Measurements from ENCODE around the gene PIEZO2. TPM values are rescaled to one million over a fixed set of nuclear protein-coding genes. Genes with fewer than 3 reads are reported as not detected.
"Not testable (repeated sequence)": the region's sequence is repeated elsewhere in the genome, so short reads cannot be mapped to it uniquely, and the experiment has no call there.

PIEZO2 gene
- polyA plus RNA-seq, 1 donor: 25.1 TPM

DNA sequence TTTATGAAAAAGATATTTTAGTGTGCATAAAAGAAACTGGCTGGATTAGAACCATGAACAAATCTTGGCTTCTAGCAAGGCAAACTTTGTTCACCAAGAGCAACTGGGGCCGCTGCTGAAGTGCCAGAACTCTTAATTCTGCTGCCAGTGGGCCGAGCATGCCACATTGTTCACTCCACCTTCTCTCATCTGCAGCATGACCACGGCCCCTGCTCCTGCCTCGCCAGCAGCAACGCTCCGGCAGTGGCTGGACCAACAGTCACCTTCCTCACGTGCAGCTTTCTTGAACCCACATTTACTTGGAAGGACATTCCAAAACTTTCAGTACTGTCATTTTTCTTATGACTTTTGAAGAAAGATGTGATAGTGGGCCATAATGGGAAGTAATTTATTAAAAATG lies 213.8 kb downstream of the PIEZO2 start:
- Histone ChIP-seq H3K27ac (ENCODE audit: low read length) (no peak overlapping the region), H3K27me3 (ENCODE audit: control insufficient read depth, insufficient read depth, low read length) (no peaks in the 10 kb centered on the region), H3K36me3 (ENCODE audit: control insufficient read depth, insufficient read depth, low read length) (no peaks in the 10 kb centered on the region), H3K4me3 (ENCODE audit: low read length) (no peak overlapping the region), H3K9me3 (ENCODE audit: control insufficient read depth, low read depth, low read length) (no peaks in the 10 kb centered on the region), H3K4me1 (ENCODE audit: control insufficient read depth, insufficient read depth, low read length) (no peaks in the 10 kb centered on the region)
- DNase-seq: no peak
- whole genome bisulfite sequencing (ENCODE audit: insufficient coverage, low lambda C conversion rate): no CpG with 5 or more reads among the region's 7 CpGs

GRCh38 chr18:10933648-10934047 lies 215.7 kb downstream of the PIEZO2 start:
- H3K4me1 ChIP-seq (ENCODE audit: control insufficient read depth, insufficient read depth, low read length); H3K9me3 ChIP-seq (ENCODE audit: control insufficient read depth, low read depth, low read length); H3K27me3 ChIP-seq (ENCODE audit: control insufficient read depth, insufficient read depth, low read length); H3K4me3 ChIP-seq (ENCODE audit: low read length); DNase-seq; H3K36me3 ChIP-seq (ENCODE audit: control insufficient read depth, insufficient read depth, low read length); H3K27ac ChIP-seq (ENCODE audit: low read length): not testable (repeated sequence)
- no CpG with 5 or more reads among the region's 3 CpGs for WGBS (ENCODE audit: insufficient coverage, low lambda C conversion rate)

GRCh38 chr18:10930076-10930475 lies 219.3 kb downstream of the PIEZO2 start:
- DNase-seq: no peak
- WGBS (ENCODE audit: insufficient coverage, low lambda C conversion rate): no CpG with 5 or more reads among the region's 2 CpGs
- no peak overlapping the region for H3K27ac ChIP-seq (ENCODE audit: low read length)

DNA sequence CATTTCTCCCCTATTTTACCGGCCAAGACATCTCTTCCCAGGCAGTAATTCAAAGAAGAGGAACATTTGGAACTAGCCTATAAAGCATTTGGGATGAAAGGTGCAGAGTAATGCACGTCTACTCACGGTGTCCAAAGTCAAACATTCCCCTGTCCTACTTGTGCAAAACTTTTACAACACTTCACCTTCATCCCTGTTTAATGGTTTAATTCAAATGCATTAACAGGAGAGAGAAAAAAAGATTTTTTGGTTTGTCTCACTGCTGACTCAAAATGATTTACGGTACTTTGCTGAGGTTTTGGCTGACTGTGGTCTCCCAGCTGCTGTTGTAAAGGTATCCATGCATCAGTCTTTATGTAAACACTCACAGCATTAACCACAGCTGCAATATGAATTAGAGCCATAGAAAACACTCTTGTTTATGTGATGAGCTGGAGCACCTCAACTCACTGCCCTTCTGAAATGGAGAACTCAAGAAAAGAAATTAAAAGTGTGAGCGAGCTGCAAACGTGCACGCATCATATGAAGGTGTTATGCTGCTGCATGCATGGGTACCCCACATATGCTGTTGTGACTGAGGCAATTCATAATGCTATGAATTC lies 220.5 kb downstream of the PIEZO2 start:
- no peak for DNase-seq
- no peaks in the 10 kb centered on the region for H3K27me3 ChIP-seq (ENCODE audit: control insufficient read depth, insufficient read depth, low read length)
- H3K4me1 ChIP-seq (ENCODE audit: control insufficient read depth, insufficient read depth, low read length): no peaks in the 10 kb centered on the region
- H3K27ac ChIP-seq (ENCODE audit: low read length): peak overlapping the region; percentile 19
- H3K36me3 ChIP-seq (ENCODE audit: control insufficient read depth, insufficient read depth, low read length): no peaks in the 10 kb centered on the region
- H3K4me3 ChIP-seq (ENCODE audit: low read length): no peak overlapping the region
- no peaks in the 10 kb centered on the region for H3K9me3 ChIP-seq (ENCODE audit: control insufficient read depth, low read depth, low read length)
- 50% methylated on average over 1 of the region's 7 CpGs for WGBS (ENCODE audit: insufficient coverage, low lambda C conversion rate)

More at GRCh38 chr18:10930076-10930475, 219.3 kb downstream of the PIEZO2 start:
- no peaks in the 10 kb centered on the region for H3K36me3 ChIP-seq (ENCODE audit: control insufficient read depth, insufficient read depth, low read length)
- H3K9me3 ChIP-seq (ENCODE audit: control insufficient read depth, low read depth, low read length): no peaks in the 10 kb centered on the region
- H3K4me1 ChIP-seq (ENCODE audit: control insufficient read depth, insufficient read depth, low read length): no peaks in the 10 kb centered on the region
- no peaks in the 10 kb centered on the region for H3K27me3 ChIP-seq (ENCODE audit: control insufficient read depth, insufficient read depth, low read length)
- H3K4me3 ChIP-seq (ENCODE audit: low read length): no peak overlapping the region

DNA sequence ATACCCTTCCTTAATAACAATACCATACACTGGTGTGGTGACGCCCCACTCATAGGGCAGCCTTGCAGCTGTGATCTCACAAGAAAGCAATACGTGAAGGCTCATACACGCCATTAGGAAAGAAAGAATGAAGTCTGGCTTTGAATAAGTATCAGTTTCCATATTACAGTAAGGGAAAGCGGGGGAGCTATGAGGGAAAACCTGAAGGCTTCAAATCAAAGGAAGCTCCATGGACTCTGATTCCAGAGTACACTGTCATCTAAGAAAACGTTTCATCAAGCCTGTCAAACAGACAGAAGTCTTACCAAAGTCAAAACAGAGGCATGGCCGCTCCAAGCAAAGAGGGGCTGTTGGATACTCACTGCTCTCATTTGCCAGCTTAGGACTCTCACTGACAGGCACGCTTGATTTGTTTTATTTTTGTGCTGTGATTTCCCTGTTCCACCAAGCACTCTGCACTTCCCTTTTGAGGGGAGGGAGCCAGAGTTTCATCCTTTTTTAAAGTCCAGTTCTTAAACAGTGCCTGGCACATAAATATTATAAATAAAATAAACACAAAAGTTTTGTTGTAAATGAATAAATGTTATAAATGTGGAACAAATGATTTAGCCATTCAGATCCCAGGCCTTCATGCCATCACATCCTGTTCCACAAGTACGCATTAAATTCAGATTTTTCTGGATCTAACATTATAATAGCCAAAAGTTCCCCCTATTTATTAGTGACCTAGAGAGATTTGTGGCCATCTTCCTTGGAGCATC lies 221.2 kb downstream of the PIEZO2 start:
- Histone ChIP-seq H3K4me3 (ENCODE audit: low read length) (no peak overlapping the region), H3K4me1 (ENCODE audit: control insufficient read depth, insufficient read depth, low read length) (no peaks in the 10 kb centered on the region), H3K36me3 (ENCODE audit: control insufficient read depth, insufficient read depth, low read length) (no peaks in the 10 kb centered on the region), H3K27ac (ENCODE audit: low read length) (peak overlapping the region; percentile 27), H3K27me3 (ENCODE audit: control insufficient read depth, insufficient read depth, low read length) (no peaks in the 10 kb centered on the region), H3K9me3 (ENCODE audit: control insufficient read depth, low read depth, low read length) (no peaks in the 10 kb centered on the region)
- no CpG with 5 or more reads among the region's 8 CpGs for WGBS (ENCODE audit: insufficient coverage, low lambda C conversion rate)
- DNase-seq: no peak

DNA sequence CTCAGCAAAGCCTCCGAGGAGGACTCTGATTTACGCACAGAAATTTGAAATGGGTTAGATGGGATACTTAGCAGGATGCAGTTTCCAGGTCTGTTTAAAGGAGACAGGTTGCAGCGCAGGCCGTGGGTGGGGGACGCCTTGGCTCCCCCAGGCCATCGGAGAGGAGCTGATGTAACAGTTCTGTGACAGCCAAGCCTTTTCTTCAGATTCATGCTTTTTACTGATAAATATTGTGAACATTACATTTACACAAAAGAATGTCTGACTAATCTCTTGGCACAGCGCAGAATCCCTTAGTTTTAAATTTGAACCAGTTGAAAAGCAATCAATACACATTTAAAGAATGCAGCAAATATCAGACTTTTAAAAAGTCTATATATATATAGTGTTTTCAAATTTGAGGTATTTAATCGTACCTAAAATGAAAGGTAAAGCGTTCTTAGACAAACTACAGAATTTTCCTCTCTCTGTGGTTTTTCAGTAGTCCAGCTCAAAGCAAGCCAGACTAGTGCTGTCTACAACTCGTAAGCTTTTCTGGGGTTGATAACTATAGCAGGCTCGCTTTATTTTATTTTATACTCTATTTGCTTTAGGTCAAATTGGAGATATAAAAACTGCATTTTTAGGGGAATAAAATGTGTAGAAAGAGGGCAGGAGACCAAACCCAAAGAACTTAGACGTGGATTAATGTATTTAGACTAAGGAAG lies 221.9 kb downstream of the PIEZO2 start:
- no peak for DNase-seq
- H3K36me3 ChIP-seq (ENCODE audit: control insufficient read depth, insufficient read depth, low read length): no peaks in the 10 kb centered on the region
- no peak overlapping the region for H3K4me3 ChIP-seq (ENCODE audit: low read length)
- no peaks in the 10 kb centered on the region for H3K27me3 ChIP-seq (ENCODE audit: control insufficient read depth, insufficient read depth, low read length)
- H3K27ac ChIP-seq (ENCODE audit: low read length): peak overlapping the region; percentile 27
- H3K4me1 ChIP-seq (ENCODE audit: control insufficient read depth, insufficient read depth, low read length): no peaks in the 10 kb centered on the region
- H3K9me3 ChIP-seq (ENCODE audit: control insufficient read depth, low read depth, low read length): no peaks in the 10 kb centered on the region
- 93% methylated on average over 3 of the region's 12 CpGs for WGBS (ENCODE audit: insufficient coverage, low lambda C conversion rate)

- H3K4me3 ChIP-seq (ENCODE audit: low read length): no peak overlapping the region
- 79% methylated on average over 2 of the region's 13 CpGs for WGBS (ENCODE audit: insufficient coverage, low lambda C conversion rate)
- peak overlapping the region; percentile 43 for H3K27ac ChIP-seq (ENCODE audit: low read length)
- no peaks in the 10 kb centered on the region for H3K4me1 ChIP-seq (ENCODE audit: control insufficient read depth, insufficient read depth, low read length)
- no peaks in the 10 kb centered on the region for H3K27me3 ChIP-seq (ENCODE audit: control insufficient read depth, insufficient read depth, low read length)
- H3K9me3 ChIP-seq (ENCODE audit: control insufficient read depth, low read depth, low read length): no peaks in the 10 kb centered on the region
- DNase-seq: no peak
- H3K36me3 ChIP-seq (ENCODE audit: control insufficient read depth, insufficient read depth, low read length): no peaks in the 10 kb centered on the region
These were observed 222.7 kb downstream of the PIEZO2 start for GRCh38 chr18:10926621-10927161.

DNA sequence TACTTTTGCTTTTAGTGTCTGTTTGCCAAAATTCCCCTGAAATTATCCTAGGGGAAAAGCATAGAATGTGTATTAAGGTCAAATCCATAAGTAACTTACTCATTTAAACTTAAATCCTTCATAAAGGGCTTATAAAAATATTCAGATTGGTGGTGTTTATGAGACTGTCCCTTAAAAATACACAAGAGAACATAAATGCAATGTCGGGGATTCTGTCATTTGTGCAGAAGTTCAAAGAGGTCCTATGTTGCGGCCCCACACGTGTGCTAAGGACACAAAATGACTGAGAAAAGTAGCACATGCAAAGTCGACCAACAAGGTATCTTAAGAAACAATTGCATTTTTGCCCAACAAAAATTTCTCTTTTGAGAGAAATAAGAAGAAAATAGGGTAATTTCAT lies 225.1 kb downstream of the PIEZO2 start:
- Histone ChIP-seq H3K27ac (ENCODE audit: low read length) (no peak overlapping the region), H3K9me3 (ENCODE audit: control insufficient read depth, low read depth, low read length) (no peaks in the 10 kb centered on the region), H3K4me1 (ENCODE audit: control insufficient read depth, insufficient read depth, low read length) (no peaks in the 10 kb centered on the region), H3K4me3 (ENCODE audit: low read length) (no peak overlapping the region), H3K36me3 (ENCODE audit: control insufficient read depth, insufficient read depth, low read length) (no peaks in the 10 kb centered on the region), H3K27me3 (ENCODE audit: control insufficient read depth, insufficient read depth, low read length) (no peaks in the 10 kb centered on the region)
- DNase-seq: no peak
- WGBS (ENCODE audit: insufficient coverage, low lambda C conversion rate): no CpG with 5 or more reads among the region's 4 CpGs

GRCh38 chr18:10923551-10924070 lies 225.8 kb downstream of the PIEZO2 start:
- Histone ChIP-seq H3K4me1 (ENCODE audit: control insufficient read depth, insufficient read depth, low read length) (no peaks in the 10 kb centered on the region), H3K9me3 (ENCODE audit: control insufficient read depth, low read depth, low read length) (no peaks in the 10 kb centered on the region), H3K36me3 (ENCODE audit: control insufficient read depth, insufficient read depth, low read length) (no peaks in the 10 kb centered on the region), H3K4me3 (ENCODE audit: low read length) (no peak overlapping the region), H3K27me3 (ENCODE audit: control insufficient read depth, insufficient read depth, low read length) (no peaks in the 10 kb centered on the region), H3K27ac (ENCODE audit: low read length) (no peak overlapping the region)
- WGBS (ENCODE audit: insufficient coverage, low lambda C conversion rate): no CpG with 5 or more reads among the region's 1 CpG
- DNase-seq: no peak

- Histone ChIP-seq H3K27me3 (ENCODE audit: control insufficient read depth, insufficient read depth, low read length) (no peaks in the 10 kb centered on the region), H3K36me3 (ENCODE audit: control insufficient read depth, insufficient read depth, low read length) (no peaks in the 10 kb centered on the region), H3K27ac (ENCODE audit: low read length) (no peak overlapping the region), H3K4me1 (ENCODE audit: control insufficient read depth, insufficient read depth, low read length) (no peaks in the 10 kb centered on the region), H3K4me3 (ENCODE audit: low read length) (no peak overlapping the region), H3K9me3 (ENCODE audit: control insufficient read depth, low read depth, low read length) (no peaks in the 10 kb centered on the region)
- no CpG with 5 or more reads among the region's 4 CpGs for WGBS (ENCODE audit: insufficient coverage, low lambda C conversion rate)
- DNase-seq: no peak
These were observed 226.2 kb downstream of the PIEZO2 start for GRCh38 chr18:10923141-10923540.
